GM12878 (cell line): Measurements from ENCODE around the gene BCLAF3. TPM values are rescaled to one million over a fixed set of nuclear protein-coding genes. Genes with fewer than 3 reads are reported as not detected.

Experiments
- ATAC-seq: fragments of 200-7000 bp; cut with Tn5 transposase; 3 replicates; pipeline ENCODE4 v1.9.1; 2020; ENCODE audit warnings: mild to moderate bottlenecking, moderate library complexity
- BruUV-seq: library from RNA; stranded (reverse); fragments of 400-500 nt; replicated peaks from 2 replicates; lab custom pipeline; 2021; lab: Mats Ljungman, UMichigan
- CTCF ChIA-PET: fragments of 300-600 bp; sonication (Branson Sonifier 250); formaldehyde crosslinking; extraction: SDS; loops from one replicate; lab custom pipeline; 2021; ENCODE audit warnings: inconsistent platforms; lab: Yijun Ruan, JAX
- POLR2A ChIA-PET: fragments of 350-600 bp; formaldehyde crosslinking; extraction: SDS; loops from one replicate; lab custom pipeline; 2021; ENCODE audit warnings: inconsistent platforms; lab: Charles Lee
- RAD21 ChIA-PET: fragments of 300-600 bp; sonication (Branson Sonifier 250); formaldehyde crosslinking; loops from one replicate; lab custom pipeline; 2023; ENCODE audit warnings: antibody characterized with exemption; ENCODE audit not compliant: unreplicated experiment; lab: Charles Lee
- SMC1A ChIA-PET: fragments of 300-600 bp; sonication (Branson Sonifier 250); formaldehyde crosslinking; loops from one replicate; lab custom pipeline; 2023; ENCODE audit not compliant: unreplicated experiment, uncharacterized antibody; lab: Charles Lee
- DNase-seq: peaks from one replicate; pipeline ENCODE4 v3.0.0-alpha.2; 2011; ENCODE audit warnings: low read depth, low spot score
- FAIRE-seq: peaks from 3 replicates; lab custom pipeline; 2011; peaks lifted over from hg19 to GRCh38; lab: Jason Lieb, UNC
- H2AFZ ChIP-seq: 2 replicates; pipeline ENCODE4 v1.6.0; 2011; ENCODE audit warnings: low read depth, low read length, control low read depth; ENCODE audit not compliant: control insufficient read depth
- H3K27ac ChIP-seq: 2 replicates; pipeline ENCODE4 v1.5.1; 2011; ENCODE audit warnings: control low read depth; ENCODE audit not compliant: control insufficient read depth, insufficient read depth
- H3K27me3 ChIP-seq, 2 experiments: replicated peaks in 1 of 2; 2 replicates each; pipeline versions ENCODE4 v1.6.0 to v1.6.1; 2011; ENCODE audit warnings: low read length in 1 of 2; ENCODE audit not compliant: control insufficient read depth in 2 of 2, insufficient read depth in 2 of 2
- H3K36me3 ChIP-seq, 2 experiments: 2 replicates each; pipeline ENCODE4 v1.5.1; 2011; ENCODE audit warnings: low read length in 1 of 2; ENCODE audit not compliant: control insufficient read depth in 2 of 2, insufficient read depth in 2 of 2
- H3K4me1 ChIP-seq: 2 replicates; pipeline ENCODE4 v1.6.1; 2011; ENCODE audit warnings: mild to moderate bottlenecking, low read length, moderate library complexity, mixed read lengths; ENCODE audit not compliant: control insufficient read depth, insufficient read depth
- H3K4me2 ChIP-seq: 2 replicates; pipeline ENCODE4 v1.6.0; 2011; ENCODE audit warnings: control low read depth; ENCODE audit not compliant: control insufficient read depth, insufficient read depth
- H3K4me3 ChIP-seq: fragments of 200-600 bp; sonication (generic); 2 replicates; pipeline ENCODE4 v1.5.1; 2016
- H3K79me2 ChIP-seq: 2 replicates; pipeline ENCODE4 v1.6.0; 2011; ENCODE audit warnings: low read length; ENCODE audit not compliant: control insufficient read depth, insufficient read depth
- H3K9ac ChIP-seq: 2 replicates; pipeline ENCODE4 v1.8.0; 2011; ENCODE audit warnings: low read length, control low read depth, mixed read lengths; ENCODE audit not compliant: control insufficient read depth, insufficient read depth
- H3K9me3 ChIP-seq: replicated peaks from 3 replicates; pipeline ENCODE4 v1.5.1; 2011; ENCODE audit warnings: mild to moderate bottlenecking, low read length; ENCODE audit not compliant: control insufficient read depth, insufficient read depth
- H4K20me1 ChIP-seq: 2 replicates; pipeline ENCODE4 v1.6.0; 2011; ENCODE audit not compliant: control insufficient read depth, insufficient read depth
- ASH2L ChIP-seq: fragments of 300-600, 200-600 bp; sonication (generic); IDR thresholded peaks from 2 replicates; pipeline ENCODE4 v1.6.1; 2017; ENCODE audit warnings: low read depth, mild to moderate bottlenecking, borderline replicate concordance
- BRCA1 ChIP-seq: IDR thresholded peaks from 2 replicates; pipeline ENCODE4 v1.6.1; 2011; ENCODE audit warnings: low read depth, low read length, improper control_type of control experiment
- ETV6 ChIP-seq, 2 experiments: fragments of 450-650 bp in 1 of 2; IDR thresholded peaks in 1 of 2; conservative IDR thresholded peaks in 1 of 2; 2 replicates each; pipeline ENCODE4 v1.6.1; 2014; ENCODE audit warnings: antibody characterized with exemption in 1 of 2, borderline replicate concordance in 1 of 2, low read depth in 1 of 2, mild to moderate bottlenecking in 1 of 2, moderate library complexity in 1 of 2
- LARP7 ChIP-seq: fragments of 450-650 bp; IDR thresholded peaks from 2 replicates; pipeline ENCODE4 v1.6.1; 2017; ENCODE audit warnings: mild to moderate bottlenecking
- MXI1 ChIP-seq: fragments of 150-350 bp; IDR thresholded peaks from 2 replicates; pipeline ENCODE4 v1.6.1; 2011; ENCODE audit warnings: low read depth, mild to moderate bottlenecking, inconsistent platforms, low read length, improper control_type of control experiment
- NR2F1 ChIP-seq: fragments of 450-650 bp; conservative IDR thresholded peaks from 2 replicates; pipeline ENCODE4 v1.6.1; 2017; ENCODE audit warnings: mild to moderate bottlenecking
- STAT1 ChIP-seq: fragments of 450-650 bp; conservative IDR thresholded peaks from 2 replicates; pipeline ENCODE4 v1.6.1; 2014; ENCODE audit warnings: antibody characterized with exemption, mild to moderate bottlenecking
- ZSCAN29 ChIP-seq: fragments of 450-650 bp; IDR thresholded peaks from 2 replicates; pipeline ENCODE4 v1.6.1; 2017; ENCODE audit warnings: mild to moderate bottlenecking, moderate library complexity
- WGBS: methylation state at CpG from one replicate; pipeline ENCODE4 v1.1.6; 2016; ENCODE audit warnings: low lambda C conversion rate; ENCODE audit not compliant: insufficient replicate concordance, insufficient coverage; ENCODE audit errors: missing lambda C conversion rate; 5-methylcytosine and 5-hydroxymethylcytosine counted together
- in situ Hi-C: fragments of 300-500 bp; cut with MboI; formaldehyde crosslinking; loops from 9 replicates; pipeline ENCODE4 v1.14.3; 2018; ENCODE audit warnings: mixed read lengths
- intact Hi-C: fragments of 100-400 bp; cut with micrococcal nuclease; formaldehyde crosslinking; loops from one replicate; pipeline ENCODE4 v1.14.2; 2022; ENCODE audit not compliant: unreplicated experiment
- polyA plus RNA-seq, 11 experiments: library from polyadenylated mRNA; depleted of rRNA in 4 of 11; unstranded in 6 of 11; stranded (reverse) in 5 of 11; fragments of >200 nt; fragmentation: Nextera tagmentation in 4 of 11; fragmentation: Illumina TruSeq in 1 of 11; extraction: Ambion mirVana in 4 of 11; extraction: Trizol in 1 of 11; gene quantifications; 1 replicate in 1 of 11; 2 replicates in 10 of 11; pipeline versions ENCODE4 v1.2.1 to v1.2.3, GENCODE V29; 2011 to 2016; ENCODE audit warnings: inconsistent platforms in 2 of 11, missing spikeins in 2 of 11, low read depth in 1 of 11
- total RNA-seq, 4 experiments: library from RNA; depleted of rRNA in 3 of 4; stranded (reverse); fragments of >200 nt in 3 of 4; fragmentation: Illumina TruSeq in 1 of 4; extraction: Trizol in 1 of 4; gene quantifications; 2 replicates each; pipeline versions ENCODE4 v1.2.1 to v1.2.3, GENCODE V29; 2013 to 2021
- TF ChIP-seq, protein P1 (sequence below): fragments of 450-650 bp; IDR thresholded peaks from 2 replicates; pipeline ENCODE4 v1.6.1; 2017; ENCODE audit warnings: low read depth, mild to moderate bottlenecking, moderate library complexity
- TF ChIP-seq, protein P2 (sequence below): fragments of 450-650 bp; formaldehyde crosslinking; IDR thresholded peaks from 2 replicates; pipeline ENCODE4 v1.4.0; 2020; ENCODE audit warnings: mild to moderate bottlenecking, moderate library complexity
- TF ChIP-seq, protein P3 (sequence below): IDR thresholded peaks from 2 replicates; pipeline ENCODE4 v1.6.1; 2011; ENCODE audit warnings: low read depth, low read length, improper control_type of control experiment, borderline replicate concordance
- TF ChIP-seq, protein P4 (sequence below): IDR thresholded peaks from 2 replicates; pipeline ENCODE4 v1.6.1; 2012; ENCODE audit warnings: low read length, inconsistent platforms

BCLAF3 gene
- total and polyA plus RNA-seq, 10 of the 15 experiments (the other 5 are each of a cell fraction or from before 2014, with no cell fraction given): 0.74 to 4.4 (median 2.6) TPM

DNA sequence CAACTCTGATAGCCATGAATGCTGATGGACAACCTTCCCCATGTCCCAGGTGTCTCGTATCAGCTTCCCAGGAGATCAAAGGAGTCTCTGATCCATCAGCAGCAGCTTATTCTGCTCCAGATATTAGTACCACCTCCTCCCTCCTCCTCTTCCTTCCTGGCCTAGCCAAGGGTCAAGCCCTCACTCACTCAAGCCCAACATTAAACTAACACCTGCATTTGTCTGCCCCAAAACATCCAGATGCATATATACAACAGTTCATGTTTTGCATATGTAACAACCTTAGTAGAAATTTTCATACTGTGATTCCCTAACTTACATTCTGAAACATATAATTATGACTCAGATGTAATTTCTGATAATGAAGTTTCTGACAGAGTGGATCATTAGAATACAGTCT, 29.9 kb downstream of the BCLAF3 start:
- H3K9ac ChIP-seq: no peak overlapping the region
- in situ Hi-C loops: no loop called here
- CTCF ChIA-PET: no interaction called here

More for the DNA sequence above, 29.9 kb downstream of the BCLAF3 start:
- ATAC-seq (no peak), DNase-seq (no peak), FAIRE-seq (peak; percentile 65)
- H2AFZ ChIP-seq: no peak overlapping the region
- SMC1A ChIA-PET: interaction anchor here (0.5 kb wide), 1 partner anchor 42 kb away, joined by 3 read pairs; no protein-coding TSS in a partner anchor
- no peak overlapping the region; the same call in 1 of the 2 replicates for H3K4me2 ChIP-seq
- peaks cover 6% of the 10 kb centered on the region for H3K4me1 ChIP-seq
- H3K79me2 ChIP-seq: no peaks in the 10 kb centered on the region
- H3K27me3 ChIP-seq: no peaks in the 10 kb centered on the region
- 45% methylated on average over 1 of the region's 1 CpG for WGBS
- no TSS peak for BruUV-seq
- H4K20me1 ChIP-seq: no peaks in the 10 kb centered on the region
- POLR2A ChIA-PET: no interaction called here
- H3K4me3 ChIP-seq: no peak overlapping the region
- no peaks in the 10 kb centered on the region for H3K36me3 ChIP-seq
- no peaks in the 10 kb centered on the region for H3K9me3 ChIP-seq
- TF ChIP-seq MXI1 (no peak), ETV6 (conservative IDR thresholded peaks at IDR 0.05 in 1 of 2, IDR thresholded peaks at IDR 0.05 in 1 of 2; ENCODE audit: borderline replicate concordance in 1 of 2, low read depth in 1 of 2) (no peak), BRCA1 (no peak), ZSCAN29 (no peak), LARP7 (no peak), STAT1 (no peak), NR2F1 (no peak), ASH2L (no peak)
- TF ChIP-seq, protein P1, sequence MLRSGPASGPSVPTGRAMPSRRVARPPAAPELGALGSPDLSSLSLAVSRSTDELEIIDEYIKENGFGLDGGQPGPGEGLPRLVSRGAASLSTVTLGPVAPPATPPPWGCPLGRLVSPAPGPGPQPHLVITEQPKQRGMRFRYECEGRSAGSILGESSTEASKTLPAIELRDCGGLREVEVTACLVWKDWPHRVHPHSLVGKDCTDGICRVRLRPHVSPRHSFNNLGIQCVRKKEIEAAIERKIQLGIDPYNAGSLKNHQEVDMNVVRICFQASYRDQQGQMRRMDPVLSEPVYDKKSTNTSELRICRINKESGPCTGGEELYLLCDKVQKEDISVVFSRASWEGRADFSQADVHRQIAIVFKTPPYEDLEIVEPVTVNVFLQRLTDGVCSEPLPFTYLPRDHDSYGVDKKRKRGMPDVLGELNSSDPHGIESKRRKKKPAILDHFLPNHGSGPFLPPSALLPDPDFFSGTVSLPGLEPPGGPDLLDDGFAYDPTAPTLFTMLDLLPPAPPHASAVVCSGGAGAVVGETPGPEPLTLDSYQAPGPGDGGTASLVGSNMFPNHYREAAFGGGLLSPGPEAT: no peak
- TF ChIP-seq, protein P2, sequence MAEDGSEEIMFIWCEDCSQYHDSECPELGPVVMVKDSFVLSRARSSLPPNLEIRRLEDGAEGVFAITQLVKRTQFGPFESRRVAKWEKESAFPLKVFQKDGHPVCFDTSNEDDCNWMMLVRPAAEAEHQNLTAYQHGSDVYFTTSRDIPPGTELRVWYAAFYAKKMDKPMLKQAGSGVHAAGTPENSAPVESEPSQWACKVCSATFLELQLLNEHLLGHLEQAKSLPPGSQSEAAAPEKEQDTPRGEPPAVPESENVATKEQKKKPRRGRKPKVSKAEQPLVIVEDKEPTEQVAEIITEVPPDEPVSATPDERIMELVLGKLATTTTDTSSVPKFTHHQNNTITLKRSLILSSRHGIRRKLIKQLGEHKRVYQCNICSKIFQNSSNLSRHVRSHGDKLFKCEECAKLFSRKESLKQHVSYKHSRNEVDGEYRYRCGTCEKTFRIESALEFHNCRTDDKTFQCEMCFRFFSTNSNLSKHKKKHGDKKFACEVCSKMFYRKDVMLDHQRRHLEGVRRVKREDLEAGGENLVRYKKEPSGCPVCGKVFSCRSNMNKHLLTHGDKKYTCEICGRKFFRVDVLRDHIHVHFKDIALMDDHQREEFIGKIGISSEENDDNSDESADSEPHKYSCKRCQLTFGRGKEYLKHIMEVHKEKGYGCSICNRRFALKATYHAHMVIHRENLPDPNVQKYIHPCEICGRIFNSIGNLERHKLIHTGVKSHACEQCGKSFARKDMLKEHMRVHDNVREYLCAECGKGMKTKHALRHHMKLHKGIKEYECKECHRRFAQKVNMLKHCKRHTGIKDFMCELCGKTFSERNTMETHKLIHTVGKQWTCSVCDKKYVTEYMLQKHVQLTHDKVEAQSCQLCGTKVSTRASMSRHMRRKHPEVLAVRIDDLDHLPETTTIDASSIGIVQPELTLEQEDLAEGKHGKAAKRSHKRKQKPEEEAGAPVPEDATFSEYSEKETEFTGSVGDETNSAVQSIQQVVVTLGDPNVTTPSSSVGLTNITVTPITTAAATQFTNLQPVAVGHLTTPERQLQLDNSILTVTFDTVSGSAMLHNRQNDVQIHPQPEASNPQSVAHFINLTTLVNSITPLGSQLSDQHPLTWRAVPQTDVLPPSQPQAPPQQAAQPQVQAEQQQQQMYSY (CRISPR knock-in tag): no peak
- TF ChIP-seq, protein P3, sequence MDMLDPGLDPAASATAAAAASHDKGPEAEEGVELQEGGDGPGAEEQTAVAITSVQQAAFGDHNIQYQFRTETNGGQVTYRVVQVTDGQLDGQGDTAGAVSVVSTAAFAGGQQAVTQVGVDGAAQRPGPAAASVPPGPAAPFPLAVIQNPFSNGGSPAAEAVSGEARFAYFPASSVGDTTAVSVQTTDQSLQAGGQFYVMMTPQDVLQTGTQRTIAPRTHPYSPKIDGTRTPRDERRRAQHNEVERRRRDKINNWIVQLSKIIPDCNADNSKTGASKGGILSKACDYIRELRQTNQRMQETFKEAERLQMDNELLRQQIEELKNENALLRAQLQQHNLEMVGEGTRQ: no peak
- TF ChIP-seq, protein P4, sequence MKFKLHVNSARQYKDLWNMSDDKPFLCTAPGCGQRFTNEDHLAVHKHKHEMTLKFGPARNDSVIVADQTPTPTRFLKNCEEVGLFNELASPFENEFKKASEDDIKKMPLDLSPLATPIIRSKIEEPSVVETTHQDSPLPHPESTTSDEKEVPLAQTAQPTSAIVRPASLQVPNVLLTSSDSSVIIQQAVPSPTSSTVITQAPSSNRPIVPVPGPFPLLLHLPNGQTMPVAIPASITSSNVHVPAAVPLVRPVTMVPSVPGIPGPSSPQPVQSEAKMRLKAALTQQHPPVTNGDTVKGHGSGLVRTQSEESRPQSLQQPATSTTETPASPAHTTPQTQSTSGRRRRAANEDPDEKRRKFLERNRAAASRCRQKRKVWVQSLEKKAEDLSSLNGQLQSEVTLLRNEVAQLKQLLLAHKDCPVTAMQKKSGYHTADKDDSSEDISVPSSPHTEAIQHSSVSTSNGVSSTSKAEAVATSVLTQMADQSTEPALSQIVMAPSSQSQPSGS: no peak
- intact Hi-C loops: no loop called here
- H3K27ac ChIP-seq: no peak overlapping the region
- RAD21 ChIA-PET: no interaction called here
